GM12878 (cell line): Measurements from ENCODE around the gene TSPAN15.

Experiments used
- SMC3 ChIP-seq: IDR thresholded peaks from 2 replicates; pipeline ENCODE4 v1.6.1; 2011; ENCODE audit warnings: low read length, improper control_type of control experiment, borderline replicate concordance
- TF ChIP-seq, protein P1 (sequence below): IDR thresholded peaks from 2 replicates; pipeline ENCODE4 v1.6.1; 2012; ENCODE audit warnings: low read depth, low read length, improper control_type of control experiment

- TF ChIP-seq, protein P1, sequence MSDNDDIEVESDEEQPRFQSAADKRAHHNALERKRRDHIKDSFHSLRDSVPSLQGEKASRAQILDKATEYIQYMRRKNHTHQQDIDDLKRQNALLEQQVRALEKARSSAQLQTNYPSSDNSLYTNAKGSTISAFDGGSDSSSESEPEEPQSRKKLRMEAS = no peak
- no peak for TF ChIP-seq SMC3
Observed at GRCh38 chr10:69434926-69435325, 16.3 kb upstream of the TSPAN15 start.
